CD14-positive monocyte (primary cell): ENCODE measurements around the gene DTL. TPM values are rescaled to one million over a fixed set of nuclear protein-coding genes. Genes with fewer than 3 reads are reported as not detected.

Experiments used
- DNase-seq, 3 donors: peaks; one replicate each; pipeline ENCODE4 v3.0.0-alpha.2; 2011 to 2022
- H2AFZ ChIP-seq: 2 replicates; pipeline ENCODE4 v1.6.0; 2012; ENCODE audit warnings: mild to moderate bottlenecking, low read depth, low read length, inconsistent platforms; ENCODE audit not compliant: insufficient read depth, poor library complexity, severe bottlenecking
- H3K27ac ChIP-seq, 2 donors: 1 replicate in 1 of 2; 2 replicates in 1 of 2; pipeline ENCODE4 v1.5.1; 2012 to 2013; ENCODE audit warnings: low read length in 2 of 2, control low read depth in 1 of 2, inconsistent platforms in 1 of 2, low read depth in 1 of 2, mild to moderate bottlenecking in 1 of 2
- H3K27me3 ChIP-seq, 2 donors: one replicate each; pipeline versions ENCODE4 v1.6.0 to v1.6.1; 2011 to 2013; ENCODE audit warnings: low read length in 2 of 2; ENCODE audit not compliant: control insufficient read depth in 2 of 2, insufficient read depth in 2 of 2
- H3K36me3 ChIP-seq, 2 donors: replicated peaks in 1 of 2; 1 replicate in 1 of 2; 2 replicates in 1 of 2; pipeline versions ENCODE4 v1.5.1 to v1.6.1; 2012 to 2013; ENCODE audit warnings: low read length in 2 of 2, control low read depth in 1 of 2, inconsistent platforms in 1 of 2, mild to moderate bottlenecking in 1 of 2; ENCODE audit not compliant: insufficient read depth in 2 of 2, control insufficient read depth in 1 of 2
- H3K4me1 ChIP-seq, 2 donors: 1 replicate in 1 of 2; 2 replicates in 1 of 2; pipeline versions ENCODE4 v1.5.1 to v1.6.1; 2012 to 2013; ENCODE audit warnings: low read length in 2 of 2, control low read depth in 1 of 2, inconsistent platforms in 1 of 2, mild to moderate bottlenecking in 1 of 2, moderate library complexity in 1 of 2; ENCODE audit not compliant: insufficient read depth in 2 of 2, control insufficient read depth in 1 of 2
- H3K4me2 ChIP-seq: replicated peaks from 2 replicates; pipeline ENCODE3; 2012; ENCODE audit warnings: low read length, moderate library complexity, mild to moderate bottlenecking; ENCODE audit not compliant: poor library complexity, severe bottlenecking; ENCODE audit errors: extremely low read depth
- H3K4me3 ChIP-seq, 3 experiments: fragments of 200-600 bp in 1 of 3; sonication (generic) in 1 of 3; replicated peaks in 1 of 3; 1 replicate in 2 of 3; 2 replicates in 1 of 3; pipeline ENCODE4 v1.5.1; 2011 to 2013; ENCODE audit warnings: low read length in 3 of 3, mild to moderate bottlenecking in 3 of 3, control low read depth in 2 of 3, low read depth in 2 of 3, inconsistent platforms in 1 of 3, moderate library complexity in 1 of 3
- H3K79me2 ChIP-seq: 2 replicates; pipeline ENCODE4 v1.6.0; 2012; ENCODE audit warnings: mild to moderate bottlenecking, control low read depth, inconsistent platforms, low read length, moderate library complexity; ENCODE audit not compliant: insufficient read depth
- H3K9ac ChIP-seq: 2 replicates; pipeline ENCODE4 v1.6.0; 2017; ENCODE audit warnings: low read length, mild to moderate bottlenecking; ENCODE audit not compliant: insufficient read depth, poor library complexity, severe bottlenecking
- H3K9me3 ChIP-seq, 2 donors: replicated peaks in 1 of 2; 1 replicate in 1 of 2; 2 replicates in 1 of 2; pipeline versions ENCODE4 v1.5.1 to v1.6.1; 2012 to 2013; ENCODE audit warnings: low read length in 2 of 2, control low read depth in 1 of 2; ENCODE audit not compliant: control insufficient read depth in 1 of 2, insufficient read depth in 1 of 2
- H4K20me1 ChIP-seq: 2 replicates; pipeline ENCODE4 v1.6.0; 2012; ENCODE audit warnings: mild to moderate bottlenecking, low read length, control low read depth, moderate library complexity; ENCODE audit not compliant: insufficient read depth
- H3K27ac Mint-ChIP-seq, 7 donors: one replicate each; pipeline ENCODE4 v1.8.0; 2020; ENCODE audit warnings: mild to moderate bottlenecking in 7 of 7, mixed read lengths in 7 of 7, moderate library complexity in 6 of 7, inconsistent platforms in 2 of 7
- H3K27me3 Mint-ChIP-seq, 3 donors: one replicate each; pipeline ENCODE4 v1.8.0; 2021 to 2022; ENCODE audit warnings: low read depth in 3 of 3, mild to moderate bottlenecking in 3 of 3, mixed read lengths in 3 of 3, moderate library complexity in 3 of 3, inconsistent platforms in 1 of 3
- H3K36me3 Mint-ChIP-seq, 2 donors: one replicate each; pipeline ENCODE4 v1.8.0; 2020; ENCODE audit warnings: mixed read lengths in 2 of 2, inconsistent platforms in 1 of 2, mild to moderate bottlenecking in 1 of 2
- H3K4me1 Mint-ChIP-seq: one replicate; pipeline ENCODE4 v1.8.0; 2020; ENCODE audit warnings: mild to moderate bottlenecking, mixed read lengths
- H3K4me3 Mint-ChIP-seq, 2 donors: one replicate each; pipeline ENCODE4 v1.8.0; 2020; ENCODE audit warnings: mild to moderate bottlenecking in 2 of 2, mixed read lengths in 2 of 2, moderate library complexity in 1 of 2
- H3K9me3 Mint-ChIP-seq, 7 donors: one replicate each; pipeline ENCODE4 v1.8.0; 2020 to 2022; ENCODE audit warnings: mixed read lengths in 7 of 7, mild to moderate bottlenecking in 6 of 7, moderate library complexity in 6 of 7, inconsistent platforms in 2 of 7
- WGBS: methylation state at CpG from one replicate; pipeline ENCODE4 v1.1.5; 2013; ENCODE audit warnings: missing lambda C conversion rate; ENCODE audit not compliant: insufficient coverage; 5-methylcytosine and 5-hydroxymethylcytosine counted together
- intact Hi-C, 2 donors: fragments of 100-400 bp; cut with micrococcal nuclease; formaldehyde crosslinking; loops; one replicate each; pipeline versions ENCODE4 v1.15.0 to v1.15.1; 2023
- polyA plus RNA-seq, 3 donors: library from polyadenylated mRNA; depleted of rRNA in 1 of 3; unstranded in 2 of 3; stranded (reverse) in 1 of 3; fragments of 300-500 nt in 2 of 3; fragments of >200 nt in 1 of 3; fragmentation: Illumina TruSeq in 2 of 3; gene quantifications; 1 replicate in 2 of 3; 2 replicates in 1 of 3; pipeline ENCODE4 v1.2.3, GENCODE V29; 2012 to 2021
- TF ChIP-seq, protein P1 (sequence below): fragments of 200-600 bp; IDR thresholded peaks from one replicate; pipeline ENCODE4 v1.8.0; 2022; ENCODE audit warnings: antibody characterized with exemption, mild to moderate bottlenecking

DTL gene
- polyA plus RNA-seq, 3 donors = not detected

GRCh38 chr1:212119397-212119837 is 83.9 kb downstream of the DTL start:
- H3K36me3 Mint-ChIP-seq = peaks cover 0 to 5% of the 10 kb centered on the region in 2 donors

DNA sequence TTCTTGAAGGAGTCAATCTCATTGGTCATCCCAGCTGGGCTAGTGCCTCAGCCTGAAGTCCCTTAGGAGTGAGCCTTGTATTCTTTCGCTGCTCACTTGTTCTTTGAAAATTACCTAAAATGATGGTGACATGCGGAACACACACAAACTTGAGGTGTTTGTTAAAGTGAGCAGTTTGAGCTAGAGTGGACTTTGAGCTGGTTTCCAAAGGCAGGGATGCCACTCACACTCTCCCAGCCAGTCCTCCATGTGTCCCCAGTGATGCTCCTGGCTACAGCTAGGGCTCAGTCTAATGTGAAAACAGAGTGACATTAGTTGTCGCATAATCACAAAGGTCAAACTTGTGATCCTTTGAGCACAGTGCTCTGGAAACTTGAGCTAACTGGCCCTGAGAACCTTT is 84.3 kb downstream of the DTL start:
- Mint-ChIP-seq H3K4me1 (peaks cover 4% of the 10 kb centered on the region), H3K27ac (no peak overlapping the region), H3K4me3 (no peak overlapping the region), H3K9me3 (no peaks in the 10 kb centered on the region), H3K27me3 (no peaks in the 10 kb centered on the region), H3K36me3 (peaks cover 0 to 5% of the 10 kb centered on the region in 2 donors)
- H3K4me3 ChIP-seq = no peak overlapping the region
- H3K4me1 ChIP-seq = peaks cover 2 to 3% of the 10 kb centered on the region in 2 donors
- WGBS = 93% methylated on average over 1 of the region's 3 CpGs
- TF ChIP-seq, protein P1, sequence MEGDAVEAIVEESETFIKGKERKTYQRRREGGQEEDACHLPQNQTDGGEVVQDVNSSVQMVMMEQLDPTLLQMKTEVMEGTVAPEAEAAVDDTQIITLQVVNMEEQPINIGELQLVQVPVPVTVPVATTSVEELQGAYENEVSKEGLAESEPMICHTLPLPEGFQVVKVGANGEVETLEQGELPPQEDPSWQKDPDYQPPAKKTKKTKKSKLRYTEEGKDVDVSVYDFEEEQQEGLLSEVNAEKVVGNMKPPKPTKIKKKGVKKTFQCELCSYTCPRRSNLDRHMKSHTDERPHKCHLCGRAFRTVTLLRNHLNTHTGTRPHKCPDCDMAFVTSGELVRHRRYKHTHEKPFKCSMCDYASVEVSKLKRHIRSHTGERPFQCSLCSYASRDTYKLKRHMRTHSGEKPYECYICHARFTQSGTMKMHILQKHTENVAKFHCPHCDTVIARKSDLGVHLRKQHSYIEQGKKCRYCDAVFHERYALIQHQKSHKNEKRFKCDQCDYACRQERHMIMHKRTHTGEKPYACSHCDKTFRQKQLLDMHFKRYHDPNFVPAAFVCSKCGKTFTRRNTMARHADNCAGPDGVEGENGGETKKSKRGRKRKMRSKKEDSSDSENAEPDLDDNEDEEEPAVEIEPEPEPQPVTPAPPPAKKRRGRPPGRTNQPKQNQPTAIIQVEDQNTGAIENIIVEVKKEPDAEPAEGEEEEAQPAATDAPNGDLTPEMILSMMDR = no peak
- no peaks in the 10 kb centered on the region for H3K79me2 ChIP-seq
- H3K9ac ChIP-seq = no peak overlapping the region
- intact Hi-C loops = no loop called here
- no peaks in the 10 kb centered on the region for H3K27me3 ChIP-seq
- no peak for DNase-seq
- H4K20me1 ChIP-seq = no peaks in the 10 kb centered on the region
- H2AFZ ChIP-seq = no peak overlapping the region
- H3K36me3 ChIP-seq = no peaks in the 10 kb centered on the region
- H3K9me3 ChIP-seq = no peaks in the 10 kb centered on the region
- no peak overlapping the region for H3K27ac ChIP-seq
- no peak overlapping the region for H3K4me2 ChIP-seq

More at GRCh38 chr1:212119397-212119837, 83.9 kb downstream of the DTL start:
- H3K27me3 Mint-ChIP-seq = no peaks in the 10 kb centered on the region
- Histone ChIP-seq H2AFZ (no peak overlapping the region), H3K27ac (no peak overlapping the region), H3K27me3 (no peaks in the 10 kb centered on the region), H3K9ac (no peak overlapping the region), H3K79me2 (no peaks in the 10 kb centered on the region), H3K9me3 (no peaks in the 10 kb centered on the region), H3K4me3 (no peak overlapping the region), H3K36me3 (no peaks in the 10 kb centered on the region), H3K4me1 (no peaks in the 10 kb centered on the region), H4K20me1 (no peaks in the 10 kb centered on the region), H3K4me2 (no peak overlapping the region)
- no peak overlapping the region for H3K4me3 Mint-ChIP-seq
- DNase-seq = no peak
- WGBS = 93% methylated on average over 4 of the region's 5 CpGs
- TF ChIP-seq, protein P1 = no peak
- H3K27ac Mint-ChIP-seq = peak overlapping the region in 2 of 7 donors; percentile 24 to 75
- intact Hi-C loops = no loop called here
- H3K9me3 Mint-ChIP-seq = no peaks in the 10 kb centered on the region
- no peaks in the 10 kb centered on the region for H3K4me1 Mint-ChIP-seq
